Right ventricle myocardium inferior (tissue), 1 donor: ENCODE measurements around the gene GALE. TPM values are rescaled to one million over a fixed set of nuclear protein-coding genes. Genes with fewer than 3 reads are reported as not detected.

ENCODE experiments used
- ATAC-seq: fragments of 200-7000 bp; cut with Tn5 transposase; one replicate; pipeline ENCODE4 v1.9.1; 2020; ENCODE audit warnings: mild to moderate bottlenecking, moderate library complexity
- DNase-seq: peaks from one replicate; pipeline ENCODE4 v3.0.0; 2021; ENCODE audit errors: missing footprints
- intact Hi-C: fragments of 100-400 bp; cut with DNase I; formaldehyde crosslinking; loops from one replicate; pipeline ENCODE4 v1.11.0; 2022
- total RNA-seq: library from RNA; stranded (reverse); fragmentation: NEBNext Ultra II Directional; extraction: Animal tissue kit (Norgen Biotek cat#: 25700); gene quantifications from one replicate; pipeline ENCODE4 v1.2.1, GENCODE V29; 2021
- donor health status: DM: no; HTN: yes; CAD: no; lungs with severe emphysema.

GALE gene
- total RNA-seq, 1 donor from 2014 or later, result 7.8 TPM

GRCh38 chr1:23772854-23773242 lies 27.7 kb downstream of the GALE start:
- no peak for ATAC-seq
- intact Hi-C loops, result loop anchor here (2.0 kb wide), 1 partner anchor 96 kb away; the partner anchor contains the start of gene FUCA1
- no peak for DNase-seq

- intact Hi-C loops, result loop anchor here (2.0 kb wide), 1 partner anchor 97 kb away; the partner anchor contains the start of gene FUCA1
- ATAC-seq (peak; percentile 80), DNase-seq (peak; percentile 95)
Measured at GRCh38 chr1:23772049-23772853, 28.3 kb downstream of the GALE start.

GRCh38 chr1:23768733-23769132 lies 31.8 kb downstream of the GALE start:
- ATAC-seq (peak; percentile 70), DNase-seq (no peak)
- intact Hi-C loops, result no loop called here

- intact Hi-C loops, result no loop called here
- no peak for DNase-seq
- no peak for ATAC-seq
Measured at GRCh38 chr1:23763041-23763577, 37.4 kb downstream of the GALE start.

GRCh38 chr1:23759277-23759676 lies 41.3 kb downstream of the GALE start:
- DNase-seq (no peak), ATAC-seq (peak; percentile 69)
- intact Hi-C loops, result no loop called here

GRCh38 chr1:23757812-23758211 lies 42.7 kb downstream of the GALE start:
- ATAC-seq (no peak), DNase-seq (no peak)
- intact Hi-C loops, result no loop called here

- no peak for ATAC-seq
Measured at GRCh38 chr1:23756676-23757075, 43.9 kb downstream of the GALE start.

GRCh38 chr1:23752909-23753308 lies 47.6 kb downstream of the GALE start:
- no peak for DNase-seq
- no peak for ATAC-seq
- intact Hi-C loops, result no loop called here

More at GRCh38 chr1:23756676-23757075, 43.9 kb downstream of the GALE start:
- intact Hi-C loops, result no loop called here
- no peak for DNase-seq

- ATAC-seq (no peak), DNase-seq (no peak)
- intact Hi-C loops, result no loop called here
Measured at GRCh38 chr1:23751815-23752200, 48.7 kb downstream of the GALE start.

- DNase-seq, result no peak
- intact Hi-C loops, result no loop called here
- peak; percentile 32 for ATAC-seq
Measured at GRCh38 chr1:23751050-23751814, 49.3 kb downstream of the GALE start.

GRCh38 chr1:23748016-23748415 lies 52.5 kb downstream of the GALE start:
- intact Hi-C loops, result no loop called here
- DNase-seq (no peak), ATAC-seq (no peak)

Other genes with a start within 250 kb of the GALE start
- 90.3 TPM for gene ID3, start 241.3 kb downstream of the GALE start, total RNA-seq
- 681 TPM for gene RPL11, start 108.9 kb downstream of the GALE start, total RNA-seq
- 37.7 TPM for gene ELOA, start 57.3 kb downstream of the GALE start, total RNA-seq
- 42.7 TPM for gene PITHD1, start 22.3 kb downstream of the GALE start, total RNA-seq
- gene LYPLA2, start 9.6 kb downstream of the GALE start, total RNA-seq, result 32.1 TPM
- 32.8 TPM for gene HMGCL, start 24.7 kb upstream of the GALE start, total RNA-seq
- gene FUCA1, start 67.5 kb upstream of the GALE start, total RNA-seq, result 12.2 TPM
- not detected for gene CNR2, start 112.6 kb upstream of the GALE start, total RNA-seq
- gene PNRC2, start 159.1 kb upstream of the GALE start, total RNA-seq, result 85.8 TPM
- gene SRSF10, start 179.6 kb upstream of the GALE start, total RNA-seq, result 51.9 TPM